Neutrophil (primary cell): ENCODE measurements around the gene CYP4V2.
A peak's percentile ranks its signal among the peaks of the same experiment; 100 is the strongest.

Experiments
- H3K27ac ChIP-seq: fragments of 200-600 bp; sonication (generic); 2 replicates; pipeline ENCODE4 v1.5.1; 2016; ENCODE audit warnings: mild to moderate bottlenecking, moderate library complexity
- H3K27me3 ChIP-seq: fragments of 200-600 bp; sonication (generic); 2 replicates; pipeline ENCODE4 v1.6.0; 2016; ENCODE audit warnings: mild to moderate bottlenecking
- H3K36me3 ChIP-seq: fragments of 200-600 bp; sonication (generic); 2 replicates; pipeline ENCODE4 v1.5.1; 2017
- H3K4me1 ChIP-seq, 2 experiments: fragments of 200-600 bp in 1 of 2; sonication (generic) in 1 of 2; 1 replicate in 1 of 2; 2 replicates in 1 of 2; pipeline versions ENCODE4 v1.5.1 to v1.6.1; 2013 to 2016; ENCODE audit warnings: low read depth in 1 of 2, low read length in 1 of 2, mild to moderate bottlenecking in 1 of 2, moderate library complexity in 1 of 2; ENCODE audit not compliant: control insufficient read depth in 1 of 2, insufficient read depth in 1 of 2
- H3K4me3 ChIP-seq, 2 experiments: fragments of 200-600 bp in 1 of 2; sonication (generic) in 1 of 2; 1 replicate in 1 of 2; 2 replicates in 1 of 2; pipeline ENCODE4 v1.5.1; 2013 to 2016; ENCODE audit warnings: low read depth in 1 of 2, low read length in 1 of 2, mild to moderate bottlenecking in 1 of 2, moderate library complexity in 1 of 2
- H3K9me3 ChIP-seq: fragments of 200-600 bp; sonication (generic); 2 replicates; pipeline ENCODE4 v1.5.1; 2016
- CTCF ChIP-seq: fragments of 200-600 bp; sonication (generic); IDR thresholded peaks from 2 replicates; pipeline ENCODE4 v1.5.1; 2016; ENCODE audit warnings: antibody characterized with exemption

CYP4V2 gene

GRCh38 chr4:186191200-186192065 is at the start of gene CYP4V2:
Gene CYP4V2 (plus strand): TSS chr4:186191567. CDS start chr4:186191824, 257 bp downstream.
- H3K27ac ChIP-seq = no peak within 1 kb of the TSS
- H3K9me3 ChIP-seq = no peaks in the 10 kb centered on the region
- peaks cover 61% of the 10 kb centered on the region for H3K27me3 ChIP-seq
- H3K4me1 ChIP-seq = peaks cover 6 to 9% of the 10 kb centered on the region in 2 experiments
- no peaks in the 10 kb centered on the region for H3K36me3 ChIP-seq
- peak within 1 kb of the TSS; percentile 53 to 57 for H3K4me3 ChIP-seq
- no peak for TF ChIP-seq CTCF

- TF ChIP-seq CTCF = no peak
- no peak overlapping the region for H3K27ac ChIP-seq
Measured at GRCh38 chr4:186144198-186144945, 47.0 kb upstream of the CYP4V2 start.

GRCh38 chr4:186144946-186145569 is 46.3 kb upstream of the CYP4V2 start:
- Histone ChIP-seq H3K36me3 (no peaks in the 10 kb centered on the region), H3K27me3 (peaks cover 76% of the 10 kb centered on the region), H3K4me3 (no peak overlapping the region), H3K4me1 (no peaks in the 10 kb centered on the region), H3K9me3 (no peaks in the 10 kb centered on the region), H3K27ac (no peak overlapping the region)
- no peak for TF ChIP-seq CTCF

More at GRCh38 chr4:186144198-186144945, 47.0 kb upstream of the CYP4V2 start:
- no peaks in the 10 kb centered on the region for H3K4me1 ChIP-seq
- H3K4me3 ChIP-seq = no peak overlapping the region
- no peaks in the 10 kb centered on the region for H3K36me3 ChIP-seq
- peaks cover 82% of the 10 kb centered on the region for H3K27me3 ChIP-seq
- no peaks in the 10 kb centered on the region for H3K9me3 ChIP-seq

DNA sequence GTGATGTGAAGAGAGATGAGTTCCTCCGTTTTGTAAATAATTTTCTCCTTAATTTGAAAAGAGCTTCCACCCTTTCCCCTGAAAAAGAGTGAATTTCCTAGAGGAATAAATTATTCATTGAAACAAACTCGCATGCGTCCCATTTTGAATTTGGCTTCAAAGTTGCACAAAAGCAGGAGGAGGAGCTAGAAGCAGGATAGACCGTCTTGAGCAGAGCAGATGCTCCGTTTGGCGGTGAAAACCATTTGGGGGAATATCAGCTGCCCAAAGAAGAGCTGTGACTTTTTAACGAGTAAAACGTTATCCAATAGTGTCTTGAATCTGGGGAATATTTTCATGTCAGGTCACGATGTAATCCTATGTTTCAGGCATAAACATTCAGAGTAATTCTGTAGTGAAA is 44.9 kb upstream of the CYP4V2 start:
- no peak overlapping the region for H3K27ac ChIP-seq
- H3K27me3 ChIP-seq = peaks cover 75% of the 10 kb centered on the region
- no peak for TF ChIP-seq CTCF
- H3K4me3 ChIP-seq = no peak overlapping the region
- H3K36me3 ChIP-seq = no peaks in the 10 kb centered on the region
- no peaks in the 10 kb centered on the region for H3K9me3 ChIP-seq
- no peaks in the 10 kb centered on the region for H3K4me1 ChIP-seq

GRCh38 chr4:186148336-186148975 is 42.9 kb upstream of the CYP4V2 start:
- no peaks in the 10 kb centered on the region for H3K4me1 ChIP-seq
- H3K27me3 ChIP-seq = peaks cover 60% of the 10 kb centered on the region
- no peak overlapping the region for H3K27ac ChIP-seq
- no peak for TF ChIP-seq CTCF
- H3K36me3 ChIP-seq = no peaks in the 10 kb centered on the region
- H3K9me3 ChIP-seq = no peaks in the 10 kb centered on the region
- H3K4me3 ChIP-seq = no peak overlapping the region
